PC-3 (cell line): Measurements from ENCODE around the gene TAF4. TPM values are rescaled to one million over a fixed set of nuclear protein-coding genes. Genes with fewer than 3 reads are reported as not detected.

Experiments used
- ATAC-seq: fragments of 200-7000 bp; cut with Tn5 transposase; 2 replicates; pipeline ENCODE4 v1.9.1; 2020; ENCODE audit warnings: mild to moderate bottlenecking, moderate library complexity
- BruUV-seq: library from RNA; stranded (reverse); fragments of 400-500 nt; replicated peaks from 2 replicates; lab custom pipeline; 2021; lab: Mats Ljungman, UMichigan
- CTCF ChIA-PET: fragments of 300-600 bp; sonication (Branson Sonifier 250); formaldehyde crosslinking; loops from one replicate; lab custom pipeline; 2022; ENCODE audit warnings: antibody characterized with exemption; lab: Charles Lee
- POLR2A ChIA-PET: fragments of 300-600 bp; sonication (Branson Sonifier 250); formaldehyde crosslinking; loops from one replicate; lab custom pipeline; 2022; ENCODE audit warnings: antibody characterized with exemption; ENCODE audit not compliant: unreplicated experiment; lab: Charles Lee
- DNase-seq: peaks from one replicate; pipeline ENCODE4 v3.0.0-alpha.2; 2015
- H2AFZ ChIP-seq: fragments of 300-600 bp; sonication (generic); 2 replicates; pipeline ENCODE4 v1.6.0; 2016; ENCODE audit warnings: antibody characterized with exemption, low read length
- H3F3A ChIP-seq: fragments of 300-600 bp; sonication (generic); one replicate; pipeline ENCODE4 v1.6.0; 2017; ENCODE audit warnings: antibody characterized with exemption, low read length, control low read depth, mild to moderate bottlenecking; ENCODE audit not compliant: unreplicated experiment
- H3K27ac ChIP-seq: fragments of 300-600 bp; sonication (generic); 2 replicates; pipeline ENCODE4 v1.5.1; 2016; ENCODE audit warnings: mild to moderate bottlenecking, low read length
- H3K27me3 ChIP-seq: fragments of 300-600 bp; sonication (generic); 2 replicates; pipeline ENCODE4 v1.6.1; 2016; ENCODE audit warnings: low read length, mixed read lengths
- H3K36me3 ChIP-seq: fragments of 300-600 bp; sonication (generic); 2 replicates; pipeline ENCODE4 v1.6.1; 2016; ENCODE audit warnings: low read depth, mixed run types, low read length, mixed read lengths
- H3K4me1 ChIP-seq: fragments of 300-600 bp; sonication (generic); 2 replicates; pipeline ENCODE4 v1.5.1; 2016; ENCODE audit warnings: low read length; ENCODE audit not compliant: insufficient read depth
- H3K4me2 ChIP-seq: fragments of 300-600 bp; sonication (generic); 2 replicates; pipeline ENCODE4 v1.6.0; 2016; ENCODE audit warnings: low read length
- H3K4me3 ChIP-seq: fragments of 300-600 bp; sonication (generic); 2 replicates; pipeline ENCODE4 v1.5.1; 2016; ENCODE audit warnings: mild to moderate bottlenecking, low read length, mixed read lengths
- H3K79me2 ChIP-seq: fragments of 300-600 bp; sonication (generic); 2 replicates; pipeline ENCODE4 v1.6.1; 2017; ENCODE audit warnings: low read length, mixed read lengths
- H3K9ac ChIP-seq: fragments of 300-600 bp; sonication (generic); 2 replicates; pipeline ENCODE4 v1.6.0; 2016; ENCODE audit warnings: mild to moderate bottlenecking, low read length
- H3K9me2 ChIP-seq: fragments of 300-600 bp; sonication (generic); replicated peaks from 2 replicates; pipeline ENCODE4 v1.6.1; 2016; ENCODE audit warnings: mixed run types, low read length, mixed read lengths
- H3K9me3 ChIP-seq: fragments of 300-600 bp; sonication (generic); 2 replicates; pipeline ENCODE4 v1.6.1; 2016; ENCODE audit warnings: low read length, mixed read lengths
- H4K20me1 ChIP-seq: fragments of 300-600 bp; sonication (generic); 2 replicates; pipeline ENCODE4 v1.6.1; 2016; ENCODE audit warnings: low read length, mixed read lengths
- EZH2 ChIP-seq: fragments of 300-600 bp; sonication (generic); IDR thresholded peaks from one replicate; pipeline ENCODE4 v1.6.1; 2017; ENCODE audit warnings: antibody characterized with exemption, mild to moderate bottlenecking, low read length; ENCODE audit not compliant: unreplicated experiment
- EZH2phosphoT487 ChIP-seq: fragments of 300-600 bp; sonication (generic); IDR thresholded peaks from 2 replicates; pipeline ENCODE4 v1.6.1; 2018; ENCODE audit warnings: mild to moderate bottlenecking, antibody characterized with exemption, low read length, borderline replicate concordance
- intact Hi-C: fragments of 100-400 bp; cut with micrococcal nuclease; formaldehyde crosslinking; loops from 2 replicates; pipeline ENCODE4 v1.9.0; 2023
- total RNA-seq: library from RNA; depleted of rRNA; stranded (reverse); fragments of >200 nt; gene quantifications from 2 replicates; pipeline ENCODE4 v1.2.3, GENCODE V29; 2014
- TF ChIP-seq, protein P1 (sequence below): fragments of 300-600 bp; sonication (generic); conservative IDR thresholded peaks from 2 replicates; pipeline ENCODE4 v1.5.1; 2017; ENCODE audit warnings: antibody characterized with exemption, low read depth, mild to moderate bottlenecking, low read length

TAF4 gene
- total RNA-seq, 1 experiment from 2014 or later = 9.6 TPM

DNA sequence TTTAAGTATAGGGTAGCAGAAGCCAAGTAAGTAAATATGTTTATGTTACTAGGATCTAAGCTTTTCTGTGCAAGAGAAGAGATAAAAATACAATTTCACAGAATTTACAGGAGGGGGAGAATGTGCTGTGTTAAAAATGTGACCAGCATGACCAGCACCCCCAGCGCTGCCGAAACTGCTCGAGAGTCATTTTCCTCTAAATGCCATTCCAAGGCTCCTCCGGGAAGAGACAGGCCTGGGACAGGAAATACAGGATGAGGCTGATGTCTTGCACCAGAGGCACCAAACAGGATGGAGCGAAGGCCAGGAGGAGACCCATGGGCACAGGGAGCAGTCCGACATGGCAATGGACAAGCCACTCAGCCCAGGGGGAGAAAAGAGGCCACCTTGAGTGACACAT is 21.1 kb downstream of the TAF4 start:
- CTCF ChIA-PET = no interaction called here

DNA sequence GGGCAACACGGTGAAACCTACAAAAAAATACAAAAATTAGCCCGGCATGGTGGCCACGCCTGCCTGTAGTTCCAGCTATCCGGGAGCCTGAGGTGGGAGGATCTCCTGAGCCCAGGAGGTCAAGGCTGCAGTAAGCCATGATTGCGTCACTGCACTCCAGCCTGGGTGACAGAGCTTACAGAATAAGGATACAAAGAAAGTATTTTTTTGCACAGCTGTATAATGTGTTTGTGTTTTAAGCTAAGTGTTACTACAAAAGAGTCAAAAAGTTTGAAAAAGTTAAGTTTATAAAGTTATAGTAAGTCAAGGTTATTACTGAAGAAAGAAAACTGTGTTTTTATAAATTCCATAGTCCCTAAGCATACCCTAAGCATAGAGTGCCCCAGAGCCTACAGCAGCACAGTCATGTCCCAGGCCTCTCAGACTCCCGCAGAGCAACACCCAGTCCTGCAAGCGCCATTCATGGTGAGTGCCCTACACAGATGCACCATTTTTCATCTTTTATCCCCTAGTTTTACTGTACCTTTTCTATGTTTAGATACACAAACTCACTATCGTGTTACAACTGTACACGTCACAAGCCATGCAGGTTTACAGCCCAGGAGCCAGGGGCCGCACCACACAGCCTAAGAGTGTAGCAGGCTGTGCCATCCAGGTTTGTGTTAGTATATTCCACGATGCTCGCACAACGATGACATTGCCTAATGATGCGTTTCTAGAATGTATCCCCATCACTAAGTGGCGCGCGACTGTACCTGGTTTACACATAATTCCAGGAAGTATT is 22.4 kb downstream of the TAF4 start:
- H4K20me1 ChIP-seq = peaks cover 47% of the 10 kb centered on the region
- ChIA-PET CTCF (no interaction called here), POLR2A (no interaction called here)
- intact Hi-C loops = no loop called here
- H3K9me3 ChIP-seq = no peaks in the 10 kb centered on the region
- H2AFZ ChIP-seq = no peak overlapping the region
- H3K4me3 ChIP-seq = no peak overlapping the region
- H3K27ac ChIP-seq = no peak overlapping the region
- no peaks in the 10 kb centered on the region for H3K36me3 ChIP-seq
- no peaks in the 10 kb centered on the region for H3K9me2 ChIP-seq
- TF ChIP-seq EZH2phosphoT487 = no peak
- TF ChIP-seq, protein P1, sequence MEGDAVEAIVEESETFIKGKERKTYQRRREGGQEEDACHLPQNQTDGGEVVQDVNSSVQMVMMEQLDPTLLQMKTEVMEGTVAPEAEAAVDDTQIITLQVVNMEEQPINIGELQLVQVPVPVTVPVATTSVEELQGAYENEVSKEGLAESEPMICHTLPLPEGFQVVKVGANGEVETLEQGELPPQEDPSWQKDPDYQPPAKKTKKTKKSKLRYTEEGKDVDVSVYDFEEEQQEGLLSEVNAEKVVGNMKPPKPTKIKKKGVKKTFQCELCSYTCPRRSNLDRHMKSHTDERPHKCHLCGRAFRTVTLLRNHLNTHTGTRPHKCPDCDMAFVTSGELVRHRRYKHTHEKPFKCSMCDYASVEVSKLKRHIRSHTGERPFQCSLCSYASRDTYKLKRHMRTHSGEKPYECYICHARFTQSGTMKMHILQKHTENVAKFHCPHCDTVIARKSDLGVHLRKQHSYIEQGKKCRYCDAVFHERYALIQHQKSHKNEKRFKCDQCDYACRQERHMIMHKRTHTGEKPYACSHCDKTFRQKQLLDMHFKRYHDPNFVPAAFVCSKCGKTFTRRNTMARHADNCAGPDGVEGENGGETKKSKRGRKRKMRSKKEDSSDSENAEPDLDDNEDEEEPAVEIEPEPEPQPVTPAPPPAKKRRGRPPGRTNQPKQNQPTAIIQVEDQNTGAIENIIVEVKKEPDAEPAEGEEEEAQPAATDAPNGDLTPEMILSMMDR = no peak
- TF ChIP-seq EZH2 = no peak
- ATAC-seq (no peak), DNase-seq (no peak)
- H3K27me3 ChIP-seq = no peaks in the 10 kb centered on the region
- BruUV-seq = no TSS peak
- H3K9ac ChIP-seq = no peak overlapping the region
- peaks cover 7% of the 10 kb centered on the region; the same call in 1 of the 2 replicates for H3K4me1 ChIP-seq
- H3F3A ChIP-seq = no peaks in the 10 kb centered on the region
- peaks cover 100% of the 10 kb centered on the region for H3K79me2 ChIP-seq
- H3K4me2 ChIP-seq = no peak overlapping the region

More for the DNA sequence above, 21.1 kb downstream of the TAF4 start:
- TF ChIP-seq EZH2 = no peak
- TF ChIP-seq EZH2phosphoT487 = no peak
- TF ChIP-seq, protein P1 = no peak
- DNase-seq = no peak
- Histone ChIP-seq H3K9me3 (no peaks in the 10 kb centered on the region), H2AFZ (no peak overlapping the region), H3K79me2 (peaks cover 100% of the 10 kb centered on the region), H3K36me3 (no peaks in the 10 kb centered on the region), H3K4me1 (peaks cover 5% of the 10 kb centered on the region; the same call in 1 of the 2 replicates), H3K27me3 (no peaks in the 10 kb centered on the region), H3K4me2 (no peak overlapping the region), H3F3A (no peaks in the 10 kb centered on the region), H3K9ac (no peak overlapping the region), H3K4me3 (no peak overlapping the region), H3K27ac (no peak overlapping the region), H3K9me2 (no peaks in the 10 kb centered on the region), H4K20me1 (peaks cover 48% of the 10 kb centered on the region)
- POLR2A ChIA-PET = no interaction called here
- intact Hi-C loops = no loop called here
- no TSS peak for BruUV-seq
- ATAC-seq = no peak
